Measurements from ENCODE around the gene MAPK11.

DNA sequence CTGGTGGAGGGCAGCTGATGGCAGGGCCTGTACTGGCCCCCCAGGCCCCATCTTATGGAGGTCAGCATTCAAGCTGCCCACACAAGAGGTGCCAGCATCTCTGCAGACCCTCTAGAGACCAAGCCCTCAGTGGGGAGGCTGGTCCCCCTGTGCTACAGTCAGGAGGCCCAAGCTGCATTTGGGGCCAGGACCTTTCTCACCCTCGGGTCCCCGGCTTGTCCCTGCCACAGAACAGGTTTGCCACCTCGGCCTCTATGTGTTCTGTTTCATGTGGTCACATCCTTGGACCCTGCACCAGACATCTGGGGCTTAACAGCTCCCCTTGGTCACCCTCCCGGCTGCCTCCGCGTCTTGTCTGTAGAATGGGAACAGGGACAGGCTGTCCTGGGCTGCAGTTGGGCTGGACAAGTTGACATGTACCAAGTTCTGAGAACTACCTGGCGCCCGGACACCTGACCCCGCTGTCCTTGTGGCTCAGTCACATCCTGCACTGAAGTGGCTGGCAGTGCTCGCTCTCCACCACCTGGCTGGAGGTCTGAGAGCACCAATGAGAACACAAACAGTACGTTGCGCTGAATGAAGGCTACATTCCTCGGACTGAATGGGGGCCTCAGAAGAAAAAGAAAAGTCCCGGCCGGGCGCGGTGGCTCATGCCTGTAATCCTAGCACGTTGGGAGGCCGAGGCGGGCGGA, 40.0 kb upstream of the MAPK11 start:
- TF ChIP-seq SP1 (IDR thresholded peaks at IDR 0.05) (no peak), NFRKB (IDR thresholded peaks at IDR 0.05) (no peak), ARNT (IDR thresholded peaks at IDR 0.05) (no peak), BHLHE40 (IDR thresholded peaks at IDR 0.05; ENCODE audit: borderline replicate concordance) (no peak), FOXA1 (IDR thresholded peaks at IDR 0.05) (no peak), SUZ12 (IDR thresholded peaks at IDR 0.05) (no peak), FOXM1 (IDR thresholded peaks at IDR 0.05; ENCODE audit: borderline replicate concordance) (no peak), HDGF (IDR thresholded peaks at IDR 0.05; ENCODE audit: borderline replicate concordance) (no peak), L3MBTL2 (conservative IDR thresholded peaks at IDR 0.05) (no peak), ELF4 (IDR thresholded peaks at IDR 0.05) (no peak)
- TF ChIP-seq, protein P1, sequence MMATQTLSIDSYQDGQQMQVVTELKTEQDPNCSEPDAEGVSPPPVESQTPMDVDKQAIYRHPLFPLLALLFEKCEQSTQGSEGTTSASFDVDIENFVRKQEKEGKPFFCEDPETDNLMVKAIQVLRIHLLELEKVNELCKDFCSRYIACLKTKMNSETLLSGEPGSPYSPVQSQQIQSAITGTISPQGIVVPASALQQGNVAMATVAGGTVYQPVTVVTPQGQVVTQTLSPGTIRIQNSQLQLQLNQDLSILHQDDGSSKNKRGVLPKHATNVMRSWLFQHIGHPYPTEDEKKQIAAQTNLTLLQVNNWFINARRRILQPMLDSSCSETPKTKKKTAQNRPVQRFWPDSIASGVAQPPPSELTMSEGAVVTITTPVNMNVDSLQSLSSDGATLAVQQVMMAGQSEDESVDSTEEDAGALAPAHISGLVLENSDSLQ (IDR thresholded peaks at IDR 0.05) = no peak

All from HEK293T (cell line).